ENCODE data around the gene C17orf78. TPM values are rescaled to one million over a fixed set of nuclear protein-coding genes. Genes with fewer than 3 reads are reported as not detected.
"Not testable (repeated sequence)": the region's sequence is repeated elsewhere in the genome, so short reads cannot be mapped to it uniquely, and the experiment has no call there.

C17orf78 gene
- total RNA-seq, 2 experiments from 2014 or later, result not detected

DNA sequence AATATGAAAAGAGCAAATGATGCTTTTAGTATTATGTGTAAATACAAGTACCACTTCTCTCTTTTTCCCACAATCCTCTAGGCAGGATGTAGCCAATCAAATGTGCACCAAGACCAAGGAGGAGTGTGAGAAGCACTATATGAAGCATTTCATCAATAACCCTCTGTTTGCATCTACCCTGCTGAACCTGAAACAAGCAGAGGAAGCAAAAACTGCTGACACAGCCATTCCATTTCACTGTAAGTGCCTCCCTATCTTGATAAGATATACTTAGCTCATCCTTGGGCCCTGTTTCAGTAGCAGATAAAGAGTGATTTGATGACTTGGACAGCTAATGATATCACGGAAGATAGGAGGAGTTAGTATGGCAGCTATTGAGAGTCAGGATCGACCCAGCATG, 64.6 kb downstream of the C17orf78 start:
- Mint-ChIP-seq H3K27me3 (no peaks in the 10 kb centered on the region), H3K9me3 (no peaks in the 10 kb centered on the region), H3K4me1 (ENCODE audit: low read depth) (no peaks in the 10 kb centered on the region), H3K36me3 (ENCODE audit: low read depth) (peaks cover 43% of the 10 kb centered on the region), H3K4me3 (no peak overlapping the region), H3K27ac (peak overlapping the region; percentile 25)
- DNase-seq, result no peak
- ChIA-PET CTCF (no interaction called here), POLR2A (interaction anchor here (0.6 to 2.0 kb wide), 2 partner anchors 10 to 397 kb away, joined by 3 to 4 read pairs; no protein-coding TSS in a partner anchor)
- TF ChIP-seq, protein P1, sequence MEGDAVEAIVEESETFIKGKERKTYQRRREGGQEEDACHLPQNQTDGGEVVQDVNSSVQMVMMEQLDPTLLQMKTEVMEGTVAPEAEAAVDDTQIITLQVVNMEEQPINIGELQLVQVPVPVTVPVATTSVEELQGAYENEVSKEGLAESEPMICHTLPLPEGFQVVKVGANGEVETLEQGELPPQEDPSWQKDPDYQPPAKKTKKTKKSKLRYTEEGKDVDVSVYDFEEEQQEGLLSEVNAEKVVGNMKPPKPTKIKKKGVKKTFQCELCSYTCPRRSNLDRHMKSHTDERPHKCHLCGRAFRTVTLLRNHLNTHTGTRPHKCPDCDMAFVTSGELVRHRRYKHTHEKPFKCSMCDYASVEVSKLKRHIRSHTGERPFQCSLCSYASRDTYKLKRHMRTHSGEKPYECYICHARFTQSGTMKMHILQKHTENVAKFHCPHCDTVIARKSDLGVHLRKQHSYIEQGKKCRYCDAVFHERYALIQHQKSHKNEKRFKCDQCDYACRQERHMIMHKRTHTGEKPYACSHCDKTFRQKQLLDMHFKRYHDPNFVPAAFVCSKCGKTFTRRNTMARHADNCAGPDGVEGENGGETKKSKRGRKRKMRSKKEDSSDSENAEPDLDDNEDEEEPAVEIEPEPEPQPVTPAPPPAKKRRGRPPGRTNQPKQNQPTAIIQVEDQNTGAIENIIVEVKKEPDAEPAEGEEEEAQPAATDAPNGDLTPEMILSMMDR (IDR thresholded peaks at IDR 0.05), result no peak
- ATAC-seq, result no peak
- intact Hi-C loops (cut with micrococcal nuclease), result no loop called here

DNA sequence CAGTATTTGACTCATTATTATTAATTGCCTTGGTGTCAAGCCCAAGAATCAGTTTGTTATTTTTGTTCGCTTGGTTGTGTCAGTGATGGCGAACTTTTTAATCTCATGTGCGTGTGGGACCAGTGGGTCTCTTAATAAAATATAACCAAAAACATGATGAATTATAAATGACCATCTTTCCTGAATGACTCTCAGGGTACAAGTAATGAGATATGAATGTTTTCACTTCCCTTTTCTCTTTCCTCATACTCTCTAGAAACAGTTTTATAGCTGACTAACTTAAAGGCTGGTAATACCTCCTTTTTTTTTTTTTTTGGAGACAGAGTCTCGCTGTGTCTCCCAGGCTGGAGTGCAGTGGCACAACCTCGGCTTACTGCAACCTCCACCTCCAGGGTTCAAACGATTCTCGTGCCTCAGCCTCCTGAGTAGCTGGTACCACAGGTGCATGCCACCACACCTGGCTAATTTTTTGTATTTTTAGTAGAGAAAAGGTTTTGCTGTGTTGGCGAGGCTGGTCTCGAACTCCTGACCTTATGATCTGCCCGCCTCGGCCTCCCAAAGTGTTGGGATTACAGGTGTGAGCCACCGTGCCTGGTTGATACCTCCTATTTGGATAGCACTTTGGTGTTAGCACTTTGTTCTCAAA, 65.7 kb downstream of the C17orf78 start:
- DNase-seq; CTCF ChIA-PET; H3K4me3 Mint-ChIP-seq; H3K4me1 Mint-ChIP-seq (ENCODE audit: low read depth); intact Hi-C loops (cut with micrococcal nuclease); H3K9me3 Mint-ChIP-seq; H3K27ac Mint-ChIP-seq; H3K27me3 Mint-ChIP-seq; ATAC-seq: not testable (repeated sequence)
- POLR2A ChIA-PET, result interaction anchor here (0.6 to 2.0 kb wide), 3 partner anchors 9 to 337 kb away, joined by 3 to 4 read pairs (median 3); no protein-coding TSS in a partner anchor
- peaks cover 44% of the 10 kb centered on the region for H3K36me3 Mint-ChIP-seq (ENCODE audit: low read depth)

Other genes starting within 250 kb of the C17orf78 start
- gene ACACA, start 30.9 kb downstream of the C17orf78 start, total RNA-seq, result 10 to 100 TPM; 66.0 to 68.2 TPM
- gene TADA2A, start 30.9 kb downstream of the C17orf78 start, total RNA-seq, result 10 to 100 TPM; 31.5 to 36.5 TPM
- gene DUSP14, start 113.9 kb downstream of the C17orf78 start, total RNA-seq, result 10 to 100 TPM; 13.3 to 15.5 TPM
- gene SYNRG, start 233.4 kb downstream of the C17orf78 start, total RNA-seq, result 10 to 100 TPM; 35.4 to 43.1 TPM